Fibroblast of lung (primary cell): ENCODE results near the gene NRCAM. TPM values are rescaled to one million over a fixed set of nuclear protein-coding genes. Genes with fewer than 3 reads are reported as not detected.
"Not testable (repeated sequence)": the region's sequence is repeated elsewhere in the genome, so short reads cannot be mapped to it uniquely, and the experiment has no call there.

Experiments
- DNase-seq, 2 donors: peaks; one replicate each; pipeline versions ENCODE4 v3.0.0 to v3.0.0-alpha.2; 2010; ENCODE audit warnings: low read depth in 2 of 2
- H2AFZ ChIP-seq: 2 replicates; pipeline ENCODE4 v1.5.1; 2012; ENCODE audit warnings: low read length, control low read depth, inconsistent platforms
- H3K27ac ChIP-seq: 2 replicates; pipeline ENCODE4 v1.5.1; 2011; ENCODE audit warnings: low read length, control low read depth; ENCODE audit not compliant: insufficient read depth
- H3K27me3 ChIP-seq: 2 replicates; pipeline ENCODE4 v1.5.1; 2011; ENCODE audit warnings: mild to moderate bottlenecking, low read length; ENCODE audit not compliant: control insufficient read depth, insufficient read depth
- H3K36me3 ChIP-seq: 2 replicates; pipeline ENCODE4 v1.5.1; 2011; ENCODE audit warnings: low read length; ENCODE audit not compliant: control insufficient read depth, insufficient read depth
- H3K4me1 ChIP-seq: 2 replicates; pipeline ENCODE4 v1.5.1; 2011; ENCODE audit warnings: low read length; ENCODE audit not compliant: control insufficient read depth, insufficient read depth; ENCODE audit errors: extremely low read depth
- H3K4me2 ChIP-seq: 2 replicates; pipeline ENCODE4 v1.5.1; 2011; ENCODE audit warnings: low read length, control low read depth; ENCODE audit not compliant: insufficient read depth; ENCODE audit errors: extremely low read depth
- H3K4me3 ChIP-seq, 4 experiments: fragments of 200-600 bp in 1 of 4; sonication (generic) in 1 of 4; replicated peaks in 1 of 4; 2 replicates each; pipeline ENCODE4 v1.5.1; 2011 to 2016; ENCODE audit warnings: low read length in 4 of 4, low read depth in 3 of 4, mild to moderate bottlenecking in 3 of 4, control low read depth in 2 of 4, inconsistent platforms in 1 of 4, mixed read lengths in 1 of 4; ENCODE audit not compliant: insufficient read depth in 1 of 4; ENCODE audit errors: control extremely low read depth in 1 of 4
- H3K79me2 ChIP-seq: 2 replicates; pipeline ENCODE4 v1.5.1; 2012; ENCODE audit warnings: mild to moderate bottlenecking, low read length, inconsistent platforms; ENCODE audit not compliant: control insufficient read depth, insufficient read depth
- H3K9ac ChIP-seq: 2 replicates; pipeline ENCODE4 v1.5.1; 2011; ENCODE audit warnings: mild to moderate bottlenecking, low read length, control low read depth; ENCODE audit not compliant: insufficient read depth
- H3K9me3 ChIP-seq: 2 replicates; pipeline ENCODE4 v1.5.1; 2012; ENCODE audit warnings: low read depth, low read length; ENCODE audit not compliant: control insufficient read depth, insufficient read depth
- H4K20me1 ChIP-seq: 2 replicates; pipeline ENCODE4 v1.5.1; 2011; ENCODE audit warnings: low read length; ENCODE audit not compliant: control insufficient read depth, insufficient read depth; ENCODE audit errors: extremely low read depth
- EZH2 ChIP-seq: IDR thresholded peaks from 2 replicates; pipeline ENCODE4 v1.5.1; 2012; ENCODE audit warnings: low read length, control low read depth, mild to moderate bottlenecking; ENCODE audit errors: missing control alignments
- polyA plus RNA-seq, 2 donors: library from polyadenylated mRNA; depleted of rRNA in 1 of 2; stranded (reverse) in 1 of 2; unstranded in 1 of 2; fragments of >200 nt; gene quantifications; 2 replicates each; pipeline ENCODE4 v1.2.1, GENCODE V29; 2011 to 2012; ENCODE audit warnings: missing spikeins in 1 of 2
- total RNA-seq: library from RNA; depleted of rRNA; stranded (reverse); fragments of >200 nt; gene quantifications from 2 replicates; pipeline ENCODE4 v1.2.1, GENCODE V29; 2014
- TF ChIP-seq, protein P1 (sequence below), 2 donors: IDR thresholded peaks in 1 of 2; conservative IDR thresholded peaks in 1 of 2; 1 replicate in 1 of 2; 2 replicates in 1 of 2; pipeline ENCODE4 v1.5.1; 2011 to 2012; ENCODE audit warnings: low read length in 2 of 2, control low read depth in 1 of 2, inconsistent platforms in 1 of 2, low read depth in 1 of 2, mild to moderate bottlenecking in 1 of 2

The NRCAM gene
- total and polyA plus RNA-seq, 2 donors (not counting 1 experiment from before 2014, with no cell fraction given): 2.1 to 2.2 TPM

GRCh38 chr7:108278281-108278680 is 178.0 kb downstream of the NRCAM start:
- Histone ChIP-seq H3K9ac (no peak overlapping the region), H2AFZ (no peak overlapping the region), H4K20me1 (no peaks in the 10 kb centered on the region), H3K27ac (no peak overlapping the region), H3K9me3 (no peaks in the 10 kb centered on the region), H3K4me1 (no peaks in the 10 kb centered on the region), H3K4me3 (no peak overlapping the region), H3K4me2 (no peak overlapping the region), H3K36me3 (no peaks in the 10 kb centered on the region), H3K79me2 (no peaks in the 10 kb centered on the region), H3K27me3 (no peaks in the 10 kb centered on the region)
- TF ChIP-seq, protein P1, sequence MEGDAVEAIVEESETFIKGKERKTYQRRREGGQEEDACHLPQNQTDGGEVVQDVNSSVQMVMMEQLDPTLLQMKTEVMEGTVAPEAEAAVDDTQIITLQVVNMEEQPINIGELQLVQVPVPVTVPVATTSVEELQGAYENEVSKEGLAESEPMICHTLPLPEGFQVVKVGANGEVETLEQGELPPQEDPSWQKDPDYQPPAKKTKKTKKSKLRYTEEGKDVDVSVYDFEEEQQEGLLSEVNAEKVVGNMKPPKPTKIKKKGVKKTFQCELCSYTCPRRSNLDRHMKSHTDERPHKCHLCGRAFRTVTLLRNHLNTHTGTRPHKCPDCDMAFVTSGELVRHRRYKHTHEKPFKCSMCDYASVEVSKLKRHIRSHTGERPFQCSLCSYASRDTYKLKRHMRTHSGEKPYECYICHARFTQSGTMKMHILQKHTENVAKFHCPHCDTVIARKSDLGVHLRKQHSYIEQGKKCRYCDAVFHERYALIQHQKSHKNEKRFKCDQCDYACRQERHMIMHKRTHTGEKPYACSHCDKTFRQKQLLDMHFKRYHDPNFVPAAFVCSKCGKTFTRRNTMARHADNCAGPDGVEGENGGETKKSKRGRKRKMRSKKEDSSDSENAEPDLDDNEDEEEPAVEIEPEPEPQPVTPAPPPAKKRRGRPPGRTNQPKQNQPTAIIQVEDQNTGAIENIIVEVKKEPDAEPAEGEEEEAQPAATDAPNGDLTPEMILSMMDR (conservative IDR thresholded peaks at IDR 0.05 in 1 of 2, IDR thresholded peaks at IDR 0.05 in 1 of 2; ENCODE audit: low read depth in 1 of 2, low read length in 2 of 2): no peak
- no peak for TF ChIP-seq EZH2
- no peak for DNase-seq

GRCh38 chr7:108274447-108274846 is 181.8 kb downstream of the NRCAM start:
- H3K27ac ChIP-seq, H3K27me3 ChIP-seq, DNase-seq: not testable (repeated sequence)

GRCh38 chr7:108272891-108273290 is 183.3 kb downstream of the NRCAM start:
- H4K20me1 ChIP-seq, H3K4me1 ChIP-seq, H2AFZ ChIP-seq, H3K27ac ChIP-seq, H3K9me3 ChIP-seq, H3K36me3 ChIP-seq, H3K9ac ChIP-seq, H3K4me3 ChIP-seq, H3K79me2 ChIP-seq, H3K4me2 ChIP-seq, H3K27me3 ChIP-seq, DNase-seq: not testable (repeated sequence)

More at GRCh38 chr7:108274447-108274846, 181.8 kb downstream of the NRCAM start:
- not testable (repeated sequence) for H3K4me3 ChIP-seq, H3K9ac ChIP-seq, H3K36me3 ChIP-seq, H3K4me2 ChIP-seq, H3K4me1 ChIP-seq, H3K79me2 ChIP-seq, H4K20me1 ChIP-seq, H2AFZ ChIP-seq, H3K9me3 ChIP-seq

GRCh38 chr7:108270385-108271015 is 185.7 kb downstream of the NRCAM start:
- no peak for TF ChIP-seq EZH2
- TF ChIP-seq, protein P1 (conservative IDR thresholded peaks at IDR 0.05 in 1 of 2, IDR thresholded peaks at IDR 0.05 in 1 of 2; ENCODE audit: low read depth in 1 of 2, low read length in 2 of 2): no peak
- Histone ChIP-seq H3K4me3 (no peak overlapping the region), H2AFZ (no peak overlapping the region), H3K27me3 (no peaks in the 10 kb centered on the region), H4K20me1 (no peaks in the 10 kb centered on the region), H3K9me3 (no peaks in the 10 kb centered on the region), H3K4me1 (no peaks in the 10 kb centered on the region), H3K27ac (no peak overlapping the region), H3K79me2 (no peaks in the 10 kb centered on the region), H3K36me3 (no peaks in the 10 kb centered on the region), H3K4me2 (no peak overlapping the region), H3K9ac (no peak overlapping the region)
- DNase-seq: peak in 1 of 2 donors; percentile 95
